ENCODE results near the gene KCTD3. TPM values are rescaled to one million over a fixed set of nuclear protein-coding genes. Genes with fewer than 3 reads are reported as not detected.

KCTD3 gene
- total RNA-seq, 1 donor from 2014 or later = 38.9 TPM

- DNase-seq (ENCODE audit: low read depth in 2 of 2) = no peak
Observed at GRCh38 chr1:215556996-215557395, 10.1 kb upstream of the KCTD3 start.

- DNase-seq (ENCODE audit: low read depth in 2 of 2) = no peak
Observed at GRCh38 chr1:215557504-215557903, 9.6 kb upstream of the KCTD3 start.

- no peak for DNase-seq (ENCODE audit: low read depth in 2 of 2)
Observed at GRCh38 chr1:215557992-215558626, 9.0 kb upstream of the KCTD3 start.

- peak; percentile 41 to 59 for DNase-seq (ENCODE audit: low read depth in 2 of 2)
Observed at GRCh38 chr1:215567491-215568298, 591 bp downstream of the KCTD3 start.

GRCh38 chr1:215568299-215568692, 1.2 kb downstream of the KCTD3 start:
- DNase-seq (ENCODE audit: low read depth in 2 of 2) = peak; percentile 25 to 61

- no peak for DNase-seq (ENCODE audit: low read depth in 2 of 2)
Observed at GRCh38 chr1:215569986-215570824, 3.1 kb downstream of the KCTD3 start.

- DNase-seq (ENCODE audit: low read depth in 2 of 2) = no peak
Observed at GRCh38 chr1:215581896-215582295, 14.8 kb downstream of the KCTD3 start.

GRCh38 chr1:215583185-215583749, 16.2 kb downstream of the KCTD3 start:
- peak in 1 of 2 donors; percentile 65 for DNase-seq (ENCODE audit: low read depth in 2 of 2)

- DNase-seq (ENCODE audit: low read depth in 2 of 2) = no peak
Observed at GRCh38 chr1:215584389-215584788, 17.3 kb downstream of the KCTD3 start.

GRCh38 chr1:215589650-215590435, 22.7 kb downstream of the KCTD3 start:
- DNase-seq (ENCODE audit: low read depth in 2 of 2) = peak in 1 of 2 donors; percentile 12

GRCh38 chr1:215590779-215591491, 23.8 kb downstream of the KCTD3 start:
- no peak for DNase-seq (ENCODE audit: low read depth in 2 of 2)

GRCh38 chr1:215594640-215595039, 27.5 kb downstream of the KCTD3 start:
- DNase-seq (ENCODE audit: low read depth in 2 of 2) = no peak

- no peak for DNase-seq (ENCODE audit: low read depth in 2 of 2)
Observed at GRCh38 chr1:215595231-215595630, 28.1 kb downstream of the KCTD3 start.

- no peak for DNase-seq (ENCODE audit: low read depth in 2 of 2)
Observed at GRCh38 chr1:215597961-215598360, 30.9 kb downstream of the KCTD3 start.

GRCh38 chr1:215599418-215600074, 32.4 kb downstream of the KCTD3 start:
- peak in 1 of 2 donors; percentile 50 for DNase-seq (ENCODE audit: low read depth in 2 of 2)

GRCh38 chr1:215600258-215600792, 33.2 kb downstream of the KCTD3 start:
- no peak for DNase-seq (ENCODE audit: low read depth in 2 of 2)

GRCh38 chr1:215600867-215601266, 33.8 kb downstream of the KCTD3 start:
- DNase-seq (ENCODE audit: low read depth in 2 of 2) = no peak

GRCh38 chr1:215601276-215601675, 34.2 kb downstream of the KCTD3 start:
- DNase-seq (ENCODE audit: low read depth in 2 of 2) = no peak

GRCh38 chr1:215603319-215603718, 36.2 kb downstream of the KCTD3 start:
- DNase-seq (ENCODE audit: low read depth in 2 of 2) = no peak

Data from lung microvascular endothelial cell (primary cell).